PFSK-1 (cell line): ENCODE measurements around the gene AGER.

Experiments used
- FOXP2 ChIP-seq: optimal IDR thresholded peaks from 2 replicates; pipeline ENCODE3; 2011; ENCODE audit warnings: borderline replicate concordance, control low read depth, inconsistent platforms; ENCODE audit not compliant: insufficient read depth; ENCODE audit errors: extremely low read length, extremely low read depth
- POLR2AphosphoS5 ChIP-seq: IDR thresholded peaks from 2 replicates; pipeline ENCODE4 v1.6.1; 2012; ENCODE audit warnings: low read depth, mild to moderate bottlenecking, control low read depth, low read length, moderate library complexity
- REST ChIP-seq, 2 experiments: IDR thresholded peaks; 2 replicates each; pipeline versions ENCODE4 v1.6.1 to v1.8.0; 2011 to 2012; ENCODE audit warnings: low read depth in 2 of 2, low read length in 2 of 2, control low read depth in 1 of 2, inconsistent platforms in 1 of 2, mild to moderate bottlenecking in 1 of 2, moderate library complexity in 1 of 2; ENCODE audit not compliant: insufficient read depth in 1 of 2
- SIN3A ChIP-seq: IDR thresholded peaks from 2 replicates; pipeline ENCODE4 v1.6.1; 2012; ENCODE audit warnings: mild to moderate bottlenecking, low read length, moderate library complexity, borderline replicate concordance; ENCODE audit not compliant: insufficient read depth
- TAF1 ChIP-seq: IDR thresholded peaks from 2 replicates; pipeline ENCODE4 v1.6.1; 2012; ENCODE audit warnings: low read length, control low read depth, borderline replicate concordance; ENCODE audit not compliant: insufficient read depth

GRCh38 chr6:32149932-32150870 is 33.9 kb downstream of the AGER start:
- TF ChIP-seq SIN3A (no peak), TAF1 (no peak), FOXP2 (no peak), POLR2AphosphoS5 (no peak), REST (IDR thresholded peaks at IDR 0.05; ENCODE audit: insufficient read depth in 1 of 2, low read depth in 2 of 2, low read length in 2 of 2) (no peak)
